Activated CD4-positive, alpha-beta T cell treated with anti-CD3 and anti-CD28 coated beads for 36 hours (primary cell): ENCODE measurements around the gene THRB. TPM values are rescaled to one million over a fixed set of nuclear protein-coding genes. Genes with fewer than 3 reads are reported as not detected.

Experiments used
- ATAC-seq: fragments of 200-7000 bp; cut with Tn5 transposase; one replicate; pipeline ENCODE4 v1.10.0; 2021; ENCODE audit warnings: mild to moderate bottlenecking, moderate library complexity
- CTCF ChIA-PET: fragments of 350-600 bp; sonication (Branson Sonifier 250); formaldehyde crosslinking; loops from one replicate; lab custom pipeline; 2021; ENCODE audit warnings: antibody characterized with exemption; lab: Charles Lee
- POLR2A ChIA-PET: fragments of 350-600 bp; sonication (Branson Sonifier 250); formaldehyde crosslinking; loops from one replicate; lab custom pipeline; 2021; ENCODE audit warnings: antibody characterized with exemption, inconsistent platforms; lab: Charles Lee
- DNase-seq: peaks from one replicate; pipeline ENCODE4 v3.0.0-alpha.2; 2020
- H3K27ac Mint-ChIP-seq: one replicate; pipeline ENCODE4 v1.8.0; 2021; ENCODE audit warnings: mixed read lengths
- H3K27me3 Mint-ChIP-seq: one replicate; pipeline ENCODE4 v1.8.0; 2021; ENCODE audit warnings: mixed read lengths
- H3K36me3 Mint-ChIP-seq: one replicate; pipeline ENCODE4 v1.8.0; 2021; ENCODE audit warnings: low read depth, mixed read lengths
- H3K4me1 Mint-ChIP-seq: one replicate; pipeline ENCODE4 v1.8.0; 2021; ENCODE audit warnings: mixed read lengths
- H3K4me3 Mint-ChIP-seq: one replicate; pipeline ENCODE4 v1.8.0; 2021; ENCODE audit warnings: mild to moderate bottlenecking, moderate library complexity, mixed read lengths
- H3K9me3 Mint-ChIP-seq: one replicate; pipeline ENCODE4 v1.8.0; 2021; ENCODE audit warnings: low read depth, mixed read lengths
- intact Hi-C, 2 experiments: fragments of 100-400 bp; cut with DNase I in 1 of 2; cut with micrococcal nuclease in 1 of 2; formaldehyde crosslinking; loops; one replicate each; pipeline versions ENCODE4 v1.14.2 to v1.15.1; 2022 to 2024; cut with DNase I, micrococcal nuclease
- total RNA-seq, 2 experiments: library from RNA; stranded (reverse); gene quantifications; one replicate each; pipeline ENCODE4 v1.2.3, GENCODE V29; 2021

THRB gene
- total RNA-seq, 2 experiments from 2014 or later: not detected

GRCh38 chr3:24510030-24510648 is 15.5 kb upstream of the THRB start:
- DNase-seq: no peak
- H3K27ac Mint-ChIP-seq: no peak overlapping the region
- intact Hi-C loops: no loop called here
- H3K9me3 Mint-ChIP-seq: no peaks in the 10 kb centered on the region
- POLR2A ChIA-PET: no interaction called here
- ATAC-seq: no peak
- CTCF ChIA-PET: no interaction called here
- no peaks in the 10 kb centered on the region for H3K36me3 Mint-ChIP-seq
- H3K27me3 Mint-ChIP-seq: peaks cover 10% of the 10 kb centered on the region
- H3K4me1 Mint-ChIP-seq: peaks cover 3% of the 10 kb centered on the region
- H3K4me3 Mint-ChIP-seq: no peak overlapping the region

- peaks cover 13% of the 10 kb centered on the region for H3K27me3 Mint-ChIP-seq
- H3K36me3 Mint-ChIP-seq: no peaks in the 10 kb centered on the region
- H3K4me3 Mint-ChIP-seq: no peak overlapping the region
- H3K9me3 Mint-ChIP-seq: peaks cover 1% of the 10 kb centered on the region
- peaks cover 3% of the 10 kb centered on the region for H3K4me1 Mint-ChIP-seq
- ChIA-PET CTCF (no interaction called here), POLR2A (no interaction called here)
- ATAC-seq (peak; percentile 71), DNase-seq (no peak)
- intact Hi-C loops: no loop called here
- no peak overlapping the region for H3K27ac Mint-ChIP-seq
These were observed 13.8 kb upstream of the THRB start for GRCh38 chr3:24508423-24508839.

- Mint-ChIP-seq H3K36me3 (no peaks in the 10 kb centered on the region), H3K9me3 (peaks cover 1% of the 10 kb centered on the region), H3K27me3 (peaks cover 13% of the 10 kb centered on the region), H3K27ac (no peak overlapping the region), H3K4me1 (peaks cover 8% of the 10 kb centered on the region), H3K4me3 (no peak overlapping the region)
- ATAC-seq (no peak), DNase-seq (no peak)
- ChIA-PET POLR2A (no interaction called here), CTCF (no interaction called here)
- intact Hi-C loops: no loop called here
These were observed 13.2 kb upstream of the THRB start for GRCh38 chr3:24507776-24508422.

- DNase-seq (no peak), ATAC-seq (no peak)
- no peak overlapping the region for H3K4me3 Mint-ChIP-seq
- POLR2A ChIA-PET: no interaction called here
- H3K27ac Mint-ChIP-seq: no peak overlapping the region
- H3K36me3 Mint-ChIP-seq: no peaks in the 10 kb centered on the region
- CTCF ChIA-PET: no interaction called here
- H3K27me3 Mint-ChIP-seq: peaks cover 15% of the 10 kb centered on the region
- peaks cover 1% of the 10 kb centered on the region for H3K9me3 Mint-ChIP-seq
- intact Hi-C loops: no loop called here
- peaks cover 11% of the 10 kb centered on the region for H3K4me1 Mint-ChIP-seq
These were observed 12.5 kb upstream of the THRB start for GRCh38 chr3:24506966-24507775.

- Mint-ChIP-seq H3K9me3 (peaks cover 1% of the 10 kb centered on the region), H3K27me3 (peaks cover 15% of the 10 kb centered on the region), H3K27ac (no peak overlapping the region), H3K4me3 (no peak overlapping the region), H3K36me3 (no peaks in the 10 kb centered on the region), H3K4me1 (peaks cover 11% of the 10 kb centered on the region)
- ATAC-seq: no peak
- DNase-seq: no peak
- ChIA-PET POLR2A (no interaction called here), CTCF (no interaction called here)
- intact Hi-C loops: no loop called here
These were observed 11.3 kb upstream of the THRB start for GRCh38 chr3:24505691-24506550.

- Mint-ChIP-seq H3K4me3 (no peak overlapping the region), H3K36me3 (no peaks in the 10 kb centered on the region), H3K27ac (no peak overlapping the region), H3K4me1 (peaks cover 11% of the 10 kb centered on the region), H3K9me3 (peaks cover 1% of the 10 kb centered on the region), H3K27me3 (peaks cover 17% of the 10 kb centered on the region)
- ChIA-PET POLR2A (no interaction called here), CTCF (interaction anchor here (1.1 kb wide), 1 partner anchor 268 kb away, joined by 3 read pairs; no protein-coding TSS in a partner anchor)
- DNase-seq: no peak
- no peak for ATAC-seq
- intact Hi-C loops: loop anchor here (5.0 kb wide), 2 partner anchors 52 to 183 kb away; no protein-coding TSS in a partner anchor
These were observed 10.1 kb upstream of the THRB start for GRCh38 chr3:24504772-24505171.

- peak; percentile 37 for ATAC-seq
- H3K27ac Mint-ChIP-seq: no peak overlapping the region
- H3K27me3 Mint-ChIP-seq: peaks cover 17% of the 10 kb centered on the region
- no peaks in the 10 kb centered on the region for H3K36me3 Mint-ChIP-seq
- DNase-seq: no peak
- peaks cover 11% of the 10 kb centered on the region for H3K4me1 Mint-ChIP-seq
- H3K9me3 Mint-ChIP-seq: peaks cover 1% of the 10 kb centered on the region
- ChIA-PET CTCF (interaction anchor here (1.1 kb wide), 1 partner anchor 267 kb away, joined by 3 read pairs; no protein-coding TSS in a partner anchor), POLR2A (no interaction called here)
- intact Hi-C loops: loop anchor here (5.0 kb wide), 2 partner anchors 51 to 184 kb away; no protein-coding TSS in a partner anchor
- H3K4me3 Mint-ChIP-seq: no peak overlapping the region
These were observed 9.0 kb upstream of the THRB start for GRCh38 chr3:24503616-24504113.

GRCh38 chr3:24502690-24503089 is 8.0 kb upstream of the THRB start:
- peaks cover 9% of the 10 kb centered on the region for H3K4me1 Mint-ChIP-seq
- H3K27me3 Mint-ChIP-seq: peaks cover 19% of the 10 kb centered on the region
- no peak overlapping the region for H3K4me3 Mint-ChIP-seq
- ChIA-PET POLR2A (no interaction called here), CTCF (no interaction called here)
- intact Hi-C loops: loop anchor here (5.0 kb wide), 2 partner anchors 50 to 185 kb away; no protein-coding TSS in a partner anchor
- peaks cover 1% of the 10 kb centered on the region for H3K9me3 Mint-ChIP-seq
- no peak overlapping the region for H3K27ac Mint-ChIP-seq
- DNase-seq (peak; percentile 15), ATAC-seq (no peak)
- no peaks in the 10 kb centered on the region for H3K36me3 Mint-ChIP-seq

- Mint-ChIP-seq H3K4me1 (peaks cover 9% of the 10 kb centered on the region), H3K36me3 (no peaks in the 10 kb centered on the region), H3K27ac (no peak overlapping the region), H3K9me3 (peaks cover 1% of the 10 kb centered on the region), H3K27me3 (peaks cover 32% of the 10 kb centered on the region), H3K4me3 (no peak overlapping the region)
- DNase-seq (no peak), ATAC-seq (no peak)
- CTCF ChIA-PET: no interaction called here
- intact Hi-C loops: loop anchor here (5.0 kb wide), 2 partner anchors 49 to 186 kb away; no protein-coding TSS in a partner anchor
- POLR2A ChIA-PET: no interaction called here
These were observed 6.2 kb upstream of the THRB start for GRCh38 chr3:24500806-24501205.

GRCh38 chr3:24499991-24500390 is 5.3 kb upstream of the THRB start:
- no peak for ATAC-seq
- ChIA-PET CTCF (no interaction called here), POLR2A (no interaction called here)
- peaks cover 36% of the 10 kb centered on the region for H3K27me3 Mint-ChIP-seq
- no peaks in the 10 kb centered on the region for H3K36me3 Mint-ChIP-seq
- H3K9me3 Mint-ChIP-seq: peaks cover 1% of the 10 kb centered on the region
- H3K27ac Mint-ChIP-seq: no peak overlapping the region
- DNase-seq: no peak
- intact Hi-C loops: loop anchor here (5.0 to 10.0 kb wide), 5 partner anchors 48 to 505 kb away; no protein-coding TSS in a partner anchor
- H3K4me1 Mint-ChIP-seq: peaks cover 9% of the 10 kb centered on the region
- no peak overlapping the region for H3K4me3 Mint-ChIP-seq
